ENCODE data around the gene SPRING1. TPM values are rescaled to one million over a fixed set of nuclear protein-coding genes. Genes with fewer than 3 reads are reported as not detected.
A peak's percentile ranks its signal among the peaks of the same experiment; 100 is the strongest.
"Not testable (repeated sequence)": the region's sequence is repeated elsewhere in the genome, so short reads cannot be mapped to it uniquely, and the experiment has no call there.

The SPRING1 gene
- total RNA-seq, 1 donor from 2014 or later, result 6.3 TPM

DNA sequence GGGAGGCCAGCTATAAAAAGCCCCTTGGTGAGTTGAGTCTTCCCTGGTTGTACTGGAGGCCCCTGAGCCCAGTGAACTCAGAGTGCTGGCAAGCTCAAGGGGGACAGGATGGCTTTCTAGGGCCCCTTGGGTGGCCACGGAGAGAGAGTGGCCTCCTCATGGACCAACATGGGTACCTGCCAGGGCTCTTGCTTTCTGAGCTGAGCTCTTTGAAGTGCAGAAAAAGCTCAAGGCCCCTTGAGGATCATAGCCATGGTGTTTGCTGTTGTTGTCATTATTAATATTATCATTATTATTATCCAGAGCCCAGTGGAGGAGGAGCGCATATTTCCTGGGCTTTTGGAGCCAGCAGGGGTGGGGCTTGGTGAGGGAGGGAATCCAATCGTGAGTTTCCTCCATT is 6.9 kb upstream of the SPRING1 start:
- Histone ChIP-seq H3K9ac (ENCODE audit: low read depth in 1 of 3, low read length in 3 of 3) (no peak overlapping the region), H3K4me3 (ENCODE audit: low read length in 3 of 3) (no peak overlapping the region), H3K9me3 (ENCODE audit: control insufficient read depth in 3 of 3, low read length in 3 of 3) (no peaks in the 10 kb centered on the region), H3K36me3 (ENCODE audit: control insufficient read depth in 3 of 3, insufficient read depth in 3 of 3, low read length in 3 of 3) (no peaks in the 10 kb centered on the region), H3K27ac (ENCODE audit: low read depth, low read length) (no peak overlapping the region), H3K27me3 (ENCODE audit: control insufficient read depth in 3 of 3, insufficient read depth in 3 of 3, low read length in 3 of 3) (no peaks in the 10 kb centered on the region), H3K4me1 (ENCODE audit: control insufficient read depth in 3 of 3, insufficient read depth in 3 of 3, low read length in 3 of 3) (no peaks in the 10 kb centered on the region)

DNA sequence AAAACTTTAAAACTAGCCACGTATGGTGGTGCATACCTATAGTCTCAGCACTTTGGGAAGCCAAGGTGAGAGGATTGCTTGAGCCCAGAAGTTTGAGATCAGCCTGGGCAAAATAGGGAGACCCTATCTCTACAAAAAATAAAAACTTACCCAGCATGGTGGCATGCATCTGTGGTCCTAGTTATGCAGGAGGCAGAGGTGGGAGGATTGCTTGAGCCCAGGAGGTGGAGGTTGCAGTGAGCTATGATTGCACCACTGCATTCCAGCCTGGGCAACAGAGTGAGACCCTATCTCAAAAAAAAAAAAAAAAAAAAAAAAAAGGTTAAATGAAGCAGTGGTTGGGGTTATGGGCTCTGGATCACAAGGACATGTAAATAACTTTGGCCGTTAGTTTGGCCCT is 4.9 kb upstream of the SPRING1 start:
- not testable (repeated sequence) for H3K9me3 ChIP-seq (ENCODE audit: control insufficient read depth in 3 of 3, low read length in 3 of 3); H3K9ac ChIP-seq (ENCODE audit: low read depth in 1 of 3, low read length in 3 of 3); H3K27me3 ChIP-seq (ENCODE audit: control insufficient read depth in 3 of 3, insufficient read depth in 3 of 3, low read length in 3 of 3); H3K4me1 ChIP-seq (ENCODE audit: control insufficient read depth in 3 of 3, insufficient read depth in 3 of 3, low read length in 3 of 3); H3K27ac ChIP-seq (ENCODE audit: low read depth, low read length); H3K4me3 ChIP-seq (ENCODE audit: low read length in 3 of 3); H3K36me3 ChIP-seq (ENCODE audit: control insufficient read depth in 3 of 3, insufficient read depth in 3 of 3, low read length in 3 of 3)

GRCh38 chr12:116739381-116739887 is 1.6 kb upstream of the SPRING1 start:
- no peaks in the 10 kb centered on the region for H3K9me3 ChIP-seq (ENCODE audit: control insufficient read depth in 3 of 3, low read length in 3 of 3)
- H3K9ac ChIP-seq (ENCODE audit: low read depth in 1 of 3, low read length in 3 of 3), result no peak overlapping the region
- H3K4me3 ChIP-seq (ENCODE audit: low read length in 3 of 3), result no peak overlapping the region
- H3K36me3 ChIP-seq (ENCODE audit: control insufficient read depth in 3 of 3, insufficient read depth in 3 of 3, low read length in 3 of 3), result peaks cover 5 to 6% (median 6%) of the 10 kb centered on the region in 3 donors
- H3K4me1 ChIP-seq (ENCODE audit: control insufficient read depth in 3 of 3, insufficient read depth in 3 of 3, low read length in 3 of 3), result peaks cover 14 to 21% (median 15%) of the 10 kb centered on the region in 3 donors
- no peaks in the 10 kb centered on the region for H3K27me3 ChIP-seq (ENCODE audit: control insufficient read depth in 3 of 3, insufficient read depth in 3 of 3, low read length in 3 of 3)
- no peak overlapping the region for H3K27ac ChIP-seq (ENCODE audit: low read depth, low read length)

DNA sequence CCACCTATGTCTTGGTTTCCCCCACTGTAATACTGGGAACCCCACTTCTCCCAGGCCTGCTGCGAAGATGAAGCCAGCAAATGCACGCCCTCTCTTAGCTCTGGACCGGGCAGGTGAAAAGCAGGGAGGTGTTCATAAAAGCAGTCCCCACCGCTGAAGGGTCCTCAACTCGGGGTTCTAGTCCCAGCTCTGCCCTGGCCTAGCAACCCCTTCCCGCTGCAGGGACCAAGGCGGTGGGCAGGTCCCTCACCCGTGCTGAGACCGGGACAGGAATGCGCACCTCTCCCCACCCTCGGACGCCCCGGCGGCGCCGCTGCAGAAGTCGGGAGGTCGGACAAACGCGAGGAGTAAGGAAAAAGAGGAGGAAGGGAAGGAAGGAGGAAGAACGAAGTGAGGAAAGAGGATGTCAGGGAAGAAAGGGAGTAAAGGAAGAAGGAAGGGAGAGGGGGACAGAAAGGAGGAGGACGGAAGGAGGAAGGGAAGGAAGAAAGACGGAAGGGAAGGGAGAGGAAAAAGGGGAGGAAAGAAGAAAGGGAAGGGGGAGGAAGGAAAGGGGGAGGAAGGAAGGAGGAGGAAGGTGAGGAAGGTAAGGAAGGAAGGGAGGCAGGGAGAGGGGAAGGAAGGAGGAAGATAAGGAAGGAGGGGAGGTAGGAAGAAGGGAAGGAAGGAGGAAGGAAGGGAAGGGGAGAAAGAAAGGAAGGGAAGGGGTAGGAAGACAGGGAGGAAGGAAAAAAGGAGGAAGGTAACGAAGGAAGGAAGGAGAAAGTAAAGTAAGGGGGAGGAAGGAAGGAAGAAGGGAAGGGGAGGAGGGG is 701 bp downstream of the SPRING1 start:
- H3K9me3 ChIP-seq (ENCODE audit: control insufficient read depth in 3 of 3, low read length in 3 of 3), result no peaks in the 10 kb centered on the region
- peak overlapping the region; percentile 40 for H3K27ac ChIP-seq (ENCODE audit: low read depth, low read length)
- H3K27me3 ChIP-seq (ENCODE audit: control insufficient read depth in 3 of 3, insufficient read depth in 3 of 3, low read length in 3 of 3), result no peaks in the 10 kb centered on the region
- H3K9ac ChIP-seq (ENCODE audit: low read depth in 1 of 3, low read length in 3 of 3), result peak overlapping the region; percentile 82 to 92 (median 87)
- peak overlapping the region; percentile 94 to 98 (median 95) for H3K4me3 ChIP-seq (ENCODE audit: low read length in 3 of 3)
- H3K36me3 ChIP-seq (ENCODE audit: control insufficient read depth in 3 of 3, insufficient read depth in 3 of 3, low read length in 3 of 3), result peaks cover 11 to 15% (median 12%) of the 10 kb centered on the region in 3 donors
- peaks cover 14 to 21% (median 15%) of the 10 kb centered on the region in 3 donors for H3K4me1 ChIP-seq (ENCODE audit: control insufficient read depth in 3 of 3, insufficient read depth in 3 of 3, low read length in 3 of 3)

GRCh38 chr12:116735951-116736599 is 1.8 kb downstream of the SPRING1 start:
- H3K27me3 ChIP-seq (ENCODE audit: control insufficient read depth in 3 of 3, insufficient read depth in 3 of 3, low read length in 3 of 3), result no peaks in the 10 kb centered on the region
- H3K9me3 ChIP-seq (ENCODE audit: control insufficient read depth in 3 of 3, low read length in 3 of 3), result no peaks in the 10 kb centered on the region
- H3K27ac ChIP-seq (ENCODE audit: low read depth, low read length), result no peak overlapping the region
- peaks cover 11 to 15% (median 12%) of the 10 kb centered on the region in 3 donors for H3K36me3 ChIP-seq (ENCODE audit: control insufficient read depth in 3 of 3, insufficient read depth in 3 of 3, low read length in 3 of 3)
- H3K4me1 ChIP-seq (ENCODE audit: control insufficient read depth in 3 of 3, insufficient read depth in 3 of 3, low read length in 3 of 3), result peaks cover 14 to 21% (median 16%) of the 10 kb centered on the region in 3 donors
- H3K4me3 ChIP-seq (ENCODE audit: low read length in 3 of 3), result no peak overlapping the region
- H3K9ac ChIP-seq (ENCODE audit: low read depth in 1 of 3, low read length in 3 of 3), result no peak overlapping the region

DNA sequence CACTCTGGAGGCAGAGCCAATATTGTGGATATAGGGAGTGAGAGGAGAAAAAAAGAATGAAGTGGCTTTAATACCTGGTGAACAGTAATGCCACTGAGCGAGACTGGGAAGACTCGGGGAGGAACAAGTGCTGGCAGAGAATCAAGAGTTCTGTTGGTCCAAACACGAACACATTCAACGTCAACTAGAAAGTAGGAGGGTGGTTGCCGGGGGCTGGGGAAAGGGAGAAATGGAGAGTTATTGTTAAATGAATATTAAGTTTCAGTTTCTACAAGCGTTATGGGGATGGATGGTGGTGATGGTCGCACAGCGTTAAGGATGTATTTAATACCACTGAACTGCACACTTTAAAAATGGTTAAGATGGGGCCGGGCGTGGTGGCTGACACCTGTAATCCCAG is 2.8 kb downstream of the SPRING1 start:
- Histone ChIP-seq H3K27me3 (ENCODE audit: control insufficient read depth in 3 of 3, insufficient read depth in 3 of 3, low read length in 3 of 3) (no peaks in the 10 kb centered on the region), H3K4me3 (ENCODE audit: low read length in 3 of 3) (no peak overlapping the region), H3K9ac (ENCODE audit: low read depth in 1 of 3, low read length in 3 of 3) (no peak overlapping the region), H3K4me1 (ENCODE audit: control insufficient read depth in 3 of 3, insufficient read depth in 3 of 3, low read length in 3 of 3) (peaks cover 14 to 21% (median 17%) of the 10 kb centered on the region in 3 donors), H3K36me3 (ENCODE audit: control insufficient read depth in 3 of 3, insufficient read depth in 3 of 3, low read length in 3 of 3) (peaks cover 11 to 15% (median 12%) of the 10 kb centered on the region in 3 donors), H3K27ac (ENCODE audit: low read depth, low read length) (no peak overlapping the region), H3K9me3 (ENCODE audit: control insufficient read depth in 3 of 3, low read length in 3 of 3) (no peaks in the 10 kb centered on the region)

GRCh38 chr12:116734156-116734768 is 3.6 kb downstream of the SPRING1 start:
- no peak overlapping the region for H3K27ac ChIP-seq (ENCODE audit: low read depth, low read length)
- no peak overlapping the region for H3K4me3 ChIP-seq (ENCODE audit: low read length in 3 of 3)
- peaks cover 14 to 21% (median 17%) of the 10 kb centered on the region in 3 donors for H3K4me1 ChIP-seq (ENCODE audit: control insufficient read depth in 3 of 3, insufficient read depth in 3 of 3, low read length in 3 of 3)
- no peaks in the 10 kb centered on the region for H3K27me3 ChIP-seq (ENCODE audit: control insufficient read depth in 3 of 3, insufficient read depth in 3 of 3, low read length in 3 of 3)
- H3K36me3 ChIP-seq (ENCODE audit: control insufficient read depth in 3 of 3, insufficient read depth in 3 of 3, low read length in 3 of 3), result peaks cover 11 to 15% (median 12%) of the 10 kb centered on the region in 3 donors
- no peak overlapping the region for H3K9ac ChIP-seq (ENCODE audit: low read depth in 1 of 3, low read length in 3 of 3)
- H3K9me3 ChIP-seq (ENCODE audit: control insufficient read depth in 3 of 3, low read length in 3 of 3), result no peaks in the 10 kb centered on the region

DNA sequence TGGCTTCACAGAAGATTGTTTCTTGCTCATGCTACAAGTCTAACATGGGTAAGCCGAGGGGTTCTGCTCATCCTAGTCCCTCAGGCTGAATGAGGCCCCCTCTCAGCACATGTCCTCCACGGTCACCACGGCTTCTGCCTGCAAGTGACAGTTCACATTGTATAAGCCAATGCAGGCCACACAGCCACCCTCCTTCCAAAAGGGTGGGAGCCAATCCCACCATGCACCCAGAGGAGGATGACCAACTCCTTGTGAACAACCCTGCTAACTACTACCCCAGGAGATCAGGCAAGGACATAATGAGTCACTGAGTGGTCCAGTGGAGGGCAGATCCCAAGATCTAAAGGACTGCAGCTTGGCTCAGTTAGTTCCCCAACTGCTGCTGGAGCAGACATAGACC is 6.1 kb downstream of the SPRING1 start:
- Histone ChIP-seq H3K4me1 (ENCODE audit: control insufficient read depth in 3 of 3, insufficient read depth in 3 of 3, low read length in 3 of 3) (peaks cover 7% of the 10 kb centered on the region in 3 donors), H3K9me3 (ENCODE audit: control insufficient read depth in 3 of 3, low read length in 3 of 3) (no peaks in the 10 kb centered on the region), H3K27me3 (ENCODE audit: control insufficient read depth in 3 of 3, insufficient read depth in 3 of 3, low read length in 3 of 3) (no peaks in the 10 kb centered on the region), H3K4me3 (ENCODE audit: low read length in 3 of 3) (no peak overlapping the region), H3K9ac (ENCODE audit: low read depth in 1 of 3, low read length in 3 of 3) (no peak overlapping the region), H3K27ac (ENCODE audit: low read depth, low read length) (no peak overlapping the region), H3K36me3 (ENCODE audit: control insufficient read depth in 3 of 3, insufficient read depth in 3 of 3, low read length in 3 of 3) (peaks cover 11 to 15% (median 12%) of the 10 kb centered on the region in 3 donors)

GRCh38 chr12:116727891-116728290 is 10.0 kb downstream of the SPRING1 start:
- no peak overlapping the region for H3K27ac ChIP-seq (ENCODE audit: low read depth, low read length)
- no peak overlapping the region for H3K9ac ChIP-seq (ENCODE audit: low read depth in 1 of 3, low read length in 3 of 3)
- peaks cover under 1 to 3% (median 2%) of the 10 kb centered on the region in 3 donors for H3K36me3 ChIP-seq (ENCODE audit: control insufficient read depth in 3 of 3, insufficient read depth in 3 of 3, low read length in 3 of 3)
- no peaks in the 10 kb centered on the region for H3K27me3 ChIP-seq (ENCODE audit: control insufficient read depth in 3 of 3, insufficient read depth in 3 of 3, low read length in 3 of 3)
- H3K9me3 ChIP-seq (ENCODE audit: control insufficient read depth in 3 of 3, low read length in 3 of 3), result no peaks in the 10 kb centered on the region
- H3K4me1 ChIP-seq (ENCODE audit: control insufficient read depth in 3 of 3, insufficient read depth in 3 of 3, low read length in 3 of 3), result peaks cover 0 to 2% (median 0%) of the 10 kb centered on the region in 3 donors
- no peak overlapping the region for H3K4me3 ChIP-seq (ENCODE audit: low read length in 3 of 3)

All from skeletal muscle tissue (tissue), 4 donors.